Breast epithelium (tissue), 3 donors: ENCODE measurements around the gene TMEM214.

Experiments used
- CTCF ChIP-seq, 3 donors: fragments of 450-650 bp; IDR thresholded peaks; one replicate each; pipeline ENCODE4 v1.5.1; 2016 to 2017; ENCODE audit warnings: antibody characterized with exemption in 3 of 3, mild to moderate bottlenecking in 3 of 3, moderate library complexity in 3 of 3
- POLR2A ChIP-seq: fragments of 450-650 bp; IDR thresholded peaks from one replicate; pipeline ENCODE4 v1.6.1; 2016; ENCODE audit warnings: antibody characterized with exemption, mild to moderate bottlenecking, moderate library complexity

DNA sequence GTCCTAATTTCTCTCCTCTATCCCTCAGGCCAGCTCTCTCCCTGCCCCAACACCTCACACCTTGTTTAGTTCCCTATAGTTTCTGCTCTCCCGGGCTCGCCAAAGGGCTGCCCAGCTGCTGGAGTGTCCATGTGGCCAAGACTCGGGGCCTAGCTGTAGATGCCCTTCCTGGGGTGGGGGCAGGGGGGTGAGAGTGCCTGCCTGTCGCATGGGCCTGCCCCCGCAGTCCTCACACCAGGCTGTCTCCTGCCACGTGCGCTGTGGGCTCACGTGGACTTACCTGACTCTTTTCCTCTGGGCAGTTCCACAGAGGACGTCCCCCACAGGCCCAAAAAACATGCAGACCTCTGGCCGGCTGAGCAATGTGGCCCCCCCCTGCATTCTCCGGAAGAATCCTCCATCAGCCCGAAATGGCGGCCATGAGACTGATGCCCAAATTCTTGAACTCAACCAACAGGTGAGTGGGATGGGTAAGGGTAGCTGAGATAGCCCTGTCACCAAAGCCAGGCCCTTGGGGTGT, 7.4 kb upstream of the TMEM214 start:
- TF ChIP-seq POLR2A (no peak), CTCF (IDR thresholded peaks at IDR 0.05) (no peak)
